Fibroblast of lung (primary cell): ENCODE results near the gene INCA1. TPM values are rescaled to one million over a fixed set of nuclear protein-coding genes. Genes with fewer than 3 reads are reported as not detected.
A peak's percentile ranks its signal among the peaks of the same experiment; 100 is the strongest.

Experiments used
- DNase-seq, 2 donors: peaks; one replicate each; pipeline versions ENCODE4 v3.0.0 to v3.0.0-alpha.2; 2010; ENCODE audit warnings: low read depth in 2 of 2
- H2AFZ ChIP-seq: 2 replicates; pipeline ENCODE4 v1.5.1; 2012; ENCODE audit warnings: low read length, control low read depth, inconsistent platforms
- H3K27ac ChIP-seq: 2 replicates; pipeline ENCODE4 v1.5.1; 2011; ENCODE audit warnings: low read length, control low read depth; ENCODE audit not compliant: insufficient read depth
- H3K27me3 ChIP-seq: 2 replicates; pipeline ENCODE4 v1.5.1; 2011; ENCODE audit warnings: mild to moderate bottlenecking, low read length; ENCODE audit not compliant: control insufficient read depth, insufficient read depth
- H3K36me3 ChIP-seq: 2 replicates; pipeline ENCODE4 v1.5.1; 2011; ENCODE audit warnings: low read length; ENCODE audit not compliant: control insufficient read depth, insufficient read depth
- H3K4me1 ChIP-seq: 2 replicates; pipeline ENCODE4 v1.5.1; 2011; ENCODE audit warnings: low read length; ENCODE audit not compliant: control insufficient read depth, insufficient read depth; ENCODE audit errors: extremely low read depth
- H3K4me2 ChIP-seq: 2 replicates; pipeline ENCODE4 v1.5.1; 2011; ENCODE audit warnings: low read length, control low read depth; ENCODE audit not compliant: insufficient read depth; ENCODE audit errors: extremely low read depth
- H3K4me3 ChIP-seq, 4 experiments: fragments of 200-600 bp in 1 of 4; sonication (generic) in 1 of 4; replicated peaks in 1 of 4; 2 replicates each; pipeline ENCODE4 v1.5.1; 2011 to 2016; ENCODE audit warnings: low read length in 4 of 4, low read depth in 3 of 4, mild to moderate bottlenecking in 3 of 4, control low read depth in 2 of 4, inconsistent platforms in 1 of 4, mixed read lengths in 1 of 4; ENCODE audit not compliant: insufficient read depth in 1 of 4; ENCODE audit errors: control extremely low read depth in 1 of 4
- H3K79me2 ChIP-seq: 2 replicates; pipeline ENCODE4 v1.5.1; 2012; ENCODE audit warnings: mild to moderate bottlenecking, low read length, inconsistent platforms; ENCODE audit not compliant: control insufficient read depth, insufficient read depth
- H3K9ac ChIP-seq: 2 replicates; pipeline ENCODE4 v1.5.1; 2011; ENCODE audit warnings: mild to moderate bottlenecking, low read length, control low read depth; ENCODE audit not compliant: insufficient read depth
- H3K9me3 ChIP-seq: 2 replicates; pipeline ENCODE4 v1.5.1; 2012; ENCODE audit warnings: low read depth, low read length; ENCODE audit not compliant: control insufficient read depth, insufficient read depth
- H4K20me1 ChIP-seq: 2 replicates; pipeline ENCODE4 v1.5.1; 2011; ENCODE audit warnings: low read length; ENCODE audit not compliant: control insufficient read depth, insufficient read depth; ENCODE audit errors: extremely low read depth
- EZH2 ChIP-seq: IDR thresholded peaks from 2 replicates; pipeline ENCODE4 v1.5.1; 2012; ENCODE audit warnings: low read length, control low read depth, mild to moderate bottlenecking; ENCODE audit errors: missing control alignments
- polyA plus RNA-seq, 2 donors: library from polyadenylated mRNA; depleted of rRNA in 1 of 2; stranded (reverse) in 1 of 2; unstranded in 1 of 2; fragments of >200 nt; gene quantifications; 2 replicates each; pipeline ENCODE4 v1.2.1, GENCODE V29; 2011 to 2012; ENCODE audit warnings: missing spikeins in 1 of 2
- total RNA-seq: library from RNA; depleted of rRNA; stranded (reverse); fragments of >200 nt; gene quantifications from 2 replicates; pipeline ENCODE4 v1.2.1, GENCODE V29; 2014
- TF ChIP-seq, protein P1 (sequence below), 2 donors: IDR thresholded peaks in 1 of 2; conservative IDR thresholded peaks in 1 of 2; 1 replicate in 1 of 2; 2 replicates in 1 of 2; pipeline ENCODE4 v1.5.1; 2011 to 2012; ENCODE audit warnings: low read length in 2 of 2, control low read depth in 1 of 2, inconsistent platforms in 1 of 2, low read depth in 1 of 2, mild to moderate bottlenecking in 1 of 2

The INCA1 gene
- total and polyA plus RNA-seq, 2 donors (not counting 1 experiment from before 2014, with no cell fraction given): 0.28 to 0.33 TPM

DNA sequence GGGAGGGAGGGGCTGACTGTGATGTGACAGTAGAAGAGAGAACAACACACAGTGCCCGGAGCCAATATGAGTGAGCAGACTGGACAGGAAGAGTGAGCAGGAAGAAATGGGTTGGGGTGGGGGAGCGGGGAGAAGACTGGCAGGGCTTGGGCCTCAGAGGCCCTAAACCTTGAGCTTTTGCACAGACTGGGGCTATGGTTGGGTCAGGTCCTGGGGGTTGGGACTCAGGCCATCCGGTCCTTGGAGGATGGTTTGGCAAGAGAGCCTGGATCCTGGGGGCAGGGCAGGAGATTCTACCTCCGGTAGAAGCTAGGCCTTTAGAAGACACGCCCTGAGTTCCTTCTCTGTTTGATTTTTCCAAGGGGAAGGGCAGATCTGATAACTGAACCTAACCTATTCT, 10.9 kb downstream of the INCA1 start:
- Histone ChIP-seq H3K4me1 (peaks cover 7% of the 10 kb centered on the region), H2AFZ (peak overlapping the region; percentile 90), H3K4me2 (peak overlapping the region; percentile 94), H3K4me3 (peak overlapping the region; percentile 81 to 98 (median 85)), H3K9me3 (no peaks in the 10 kb centered on the region), H3K27me3 (no peaks in the 10 kb centered on the region), H3K36me3 (peaks cover 7% of the 10 kb centered on the region), H4K20me1 (no peaks in the 10 kb centered on the region), H3K79me2 (peaks cover 8% of the 10 kb centered on the region), H3K9ac (no peak overlapping the region), H3K27ac (peak overlapping the region; percentile 87)
- no peak for DNase-seq
- no peak for TF ChIP-seq EZH2
- TF ChIP-seq, protein P1, sequence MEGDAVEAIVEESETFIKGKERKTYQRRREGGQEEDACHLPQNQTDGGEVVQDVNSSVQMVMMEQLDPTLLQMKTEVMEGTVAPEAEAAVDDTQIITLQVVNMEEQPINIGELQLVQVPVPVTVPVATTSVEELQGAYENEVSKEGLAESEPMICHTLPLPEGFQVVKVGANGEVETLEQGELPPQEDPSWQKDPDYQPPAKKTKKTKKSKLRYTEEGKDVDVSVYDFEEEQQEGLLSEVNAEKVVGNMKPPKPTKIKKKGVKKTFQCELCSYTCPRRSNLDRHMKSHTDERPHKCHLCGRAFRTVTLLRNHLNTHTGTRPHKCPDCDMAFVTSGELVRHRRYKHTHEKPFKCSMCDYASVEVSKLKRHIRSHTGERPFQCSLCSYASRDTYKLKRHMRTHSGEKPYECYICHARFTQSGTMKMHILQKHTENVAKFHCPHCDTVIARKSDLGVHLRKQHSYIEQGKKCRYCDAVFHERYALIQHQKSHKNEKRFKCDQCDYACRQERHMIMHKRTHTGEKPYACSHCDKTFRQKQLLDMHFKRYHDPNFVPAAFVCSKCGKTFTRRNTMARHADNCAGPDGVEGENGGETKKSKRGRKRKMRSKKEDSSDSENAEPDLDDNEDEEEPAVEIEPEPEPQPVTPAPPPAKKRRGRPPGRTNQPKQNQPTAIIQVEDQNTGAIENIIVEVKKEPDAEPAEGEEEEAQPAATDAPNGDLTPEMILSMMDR (conservative IDR thresholded peaks at IDR 0.05 in 1 of 2, IDR thresholded peaks at IDR 0.05 in 1 of 2; ENCODE audit: low read depth in 1 of 2, low read length in 2 of 2): no peak

DNA sequence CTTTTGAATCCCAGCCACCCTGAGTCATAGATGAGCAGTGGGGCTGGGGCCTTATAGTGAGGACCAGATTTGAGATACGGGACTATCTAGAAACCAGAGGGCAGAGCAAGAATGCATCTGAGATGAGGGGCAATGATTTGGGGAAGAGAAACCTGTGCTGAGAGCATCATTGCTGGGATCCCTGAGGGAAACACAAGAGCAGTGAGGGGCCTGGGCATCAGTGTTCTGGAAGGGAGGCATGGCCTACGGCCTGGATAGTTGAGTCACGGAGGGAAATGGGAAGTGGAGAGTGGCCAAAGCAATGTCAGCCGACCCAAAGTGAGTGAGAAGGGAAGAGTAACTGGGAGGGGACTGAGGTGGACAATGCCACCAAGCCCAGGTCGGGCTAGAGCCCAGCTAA, 15.0 kb downstream of the INCA1 start:
- Histone ChIP-seq H3K9me3 (no peaks in the 10 kb centered on the region), H3K9ac (no peak overlapping the region), H3K4me2 (no peak overlapping the region), H3K36me3 (peaks cover 23% of the 10 kb centered on the region), H3K4me1 (no peaks in the 10 kb centered on the region), H3K4me3 (no peak overlapping the region), H3K27me3 (no peaks in the 10 kb centered on the region), H4K20me1 (no peaks in the 10 kb centered on the region), H2AFZ (no peak overlapping the region), H3K79me2 (peaks cover 8% of the 10 kb centered on the region), H3K27ac (no peak overlapping the region)
- TF ChIP-seq, protein P1 (conservative IDR thresholded peaks at IDR 0.05 in 1 of 2, IDR thresholded peaks at IDR 0.05 in 1 of 2; ENCODE audit: low read depth in 1 of 2, low read length in 2 of 2): no peak
- no peak for TF ChIP-seq EZH2
- no peak for DNase-seq

- H3K27ac ChIP-seq: no peak overlapping the region
- TF ChIP-seq, protein P1 (conservative IDR thresholded peaks at IDR 0.05 in 1 of 2, IDR thresholded peaks at IDR 0.05 in 1 of 2; ENCODE audit: low read depth in 1 of 2, low read length in 2 of 2): peak; percentile 63 to 75
- TF ChIP-seq EZH2: no peak
- H3K79me2 ChIP-seq: no peaks in the 10 kb centered on the region
- no peak overlapping the region for H3K4me2 ChIP-seq
- no peaks in the 10 kb centered on the region for H3K27me3 ChIP-seq
- no peaks in the 10 kb centered on the region for H3K9me3 ChIP-seq
- no peak overlapping the region for H3K4me3 ChIP-seq
- H3K4me1 ChIP-seq: no peaks in the 10 kb centered on the region
- no peaks in the 10 kb centered on the region for H4K20me1 ChIP-seq
- no peak overlapping the region for H2AFZ ChIP-seq
- no peak overlapping the region for H3K9ac ChIP-seq
- peak; percentile 40 to 62 for DNase-seq
- peaks cover 24% of the 10 kb centered on the region for H3K36me3 ChIP-seq
Measured at GRCh38 chr17:4980644-4981216, 16.6 kb downstream of the INCA1 start.
